HepG2 (cell line): ENCODE results near the gene PRPF4.

Source experiments
- ZFP41 ChIP-seq: sonication (generic); formaldehyde crosslinking; IDR thresholded peaks from 2 replicates; pipeline ENCODE4 v1.4.0; 2020; ENCODE audit warnings: mild to moderate bottlenecking, missing genetic modification reagents, borderline replicate concordance
- ZHX2 ChIP-seq, 2 experiments: sonication (generic) in 1 of 2; formaldehyde crosslinking in 1 of 2; IDR thresholded peaks; 2 replicates each; pipeline versions ENCODE4 v1.6.1 to v1.9.0; 2014 to 2022; ENCODE audit warnings: antibody characterized with exemption in 1 of 2, borderline replicate concordance in 1 of 2, inconsistent platforms in 1 of 2, low read depth in 1 of 2, missing genetic modification reagents in 1 of 2
- ZNF232 ChIP-seq: sonication (generic); formaldehyde crosslinking; IDR thresholded peaks from 2 replicates; pipeline ENCODE4 v1.4.0; 2020; ENCODE audit warnings: missing genetic modification reagents, borderline replicate concordance

- TF ChIP-seq ZNF232: no peak
- no peak for TF ChIP-seq ZFP41
- TF ChIP-seq ZHX2 (IDR thresholded peaks at IDR 0.05; ENCODE audit: low read depth): no peak
- no peak for TF ChIP-seq ZHX2 (CRISPR knock-in tag; IDR thresholded peaks at IDR 0.05; ENCODE audit: borderline replicate concordance)
Measured at GRCh38 chr9:113293285-113293878, 17.9 kb downstream of the PRPF4 start.
